CD14-positive monocyte (primary cell): Measurements from ENCODE around the gene SCN4B. TPM values are rescaled to one million over a fixed set of nuclear protein-coding genes. Genes with fewer than 3 reads are reported as not detected.
"Not testable (repeated sequence)": the region's sequence is repeated elsewhere in the genome, so short reads cannot be mapped to it uniquely, and the experiment has no call there.

Experiments used
- DNase-seq, 3 donors: peaks; one replicate each; pipeline ENCODE4 v3.0.0-alpha.2; 2011 to 2022
- H2AFZ ChIP-seq: 2 replicates; pipeline ENCODE4 v1.6.0; 2012; ENCODE audit warnings: mild to moderate bottlenecking, low read depth, low read length, inconsistent platforms; ENCODE audit not compliant: insufficient read depth, poor library complexity, severe bottlenecking
- H3K27ac ChIP-seq, 2 donors: 1 replicate in 1 of 2; 2 replicates in 1 of 2; pipeline ENCODE4 v1.5.1; 2012 to 2013; ENCODE audit warnings: low read length in 2 of 2, control low read depth in 1 of 2, inconsistent platforms in 1 of 2, low read depth in 1 of 2, mild to moderate bottlenecking in 1 of 2
- H3K27me3 ChIP-seq, 2 donors: one replicate each; pipeline versions ENCODE4 v1.6.0 to v1.6.1; 2011 to 2013; ENCODE audit warnings: low read length in 2 of 2; ENCODE audit not compliant: control insufficient read depth in 2 of 2, insufficient read depth in 2 of 2
- H3K36me3 ChIP-seq, 2 donors: replicated peaks in 1 of 2; 1 replicate in 1 of 2; 2 replicates in 1 of 2; pipeline versions ENCODE4 v1.5.1 to v1.6.1; 2012 to 2013; ENCODE audit warnings: low read length in 2 of 2, control low read depth in 1 of 2, inconsistent platforms in 1 of 2, mild to moderate bottlenecking in 1 of 2; ENCODE audit not compliant: insufficient read depth in 2 of 2, control insufficient read depth in 1 of 2
- H3K4me1 ChIP-seq, 2 donors: 1 replicate in 1 of 2; 2 replicates in 1 of 2; pipeline versions ENCODE4 v1.5.1 to v1.6.1; 2012 to 2013; ENCODE audit warnings: low read length in 2 of 2, control low read depth in 1 of 2, inconsistent platforms in 1 of 2, mild to moderate bottlenecking in 1 of 2, moderate library complexity in 1 of 2; ENCODE audit not compliant: insufficient read depth in 2 of 2, control insufficient read depth in 1 of 2
- H3K4me2 ChIP-seq: replicated peaks from 2 replicates; pipeline ENCODE3; 2012; ENCODE audit warnings: low read length, moderate library complexity, mild to moderate bottlenecking; ENCODE audit not compliant: poor library complexity, severe bottlenecking; ENCODE audit errors: extremely low read depth
- H3K4me3 ChIP-seq, 3 experiments: fragments of 200-600 bp in 1 of 3; sonication (generic) in 1 of 3; replicated peaks in 1 of 3; 1 replicate in 2 of 3; 2 replicates in 1 of 3; pipeline ENCODE4 v1.5.1; 2011 to 2013; ENCODE audit warnings: low read length in 3 of 3, mild to moderate bottlenecking in 3 of 3, control low read depth in 2 of 3, low read depth in 2 of 3, inconsistent platforms in 1 of 3, moderate library complexity in 1 of 3
- H3K79me2 ChIP-seq: 2 replicates; pipeline ENCODE4 v1.6.0; 2012; ENCODE audit warnings: mild to moderate bottlenecking, control low read depth, inconsistent platforms, low read length, moderate library complexity; ENCODE audit not compliant: insufficient read depth
- H3K9ac ChIP-seq: 2 replicates; pipeline ENCODE4 v1.6.0; 2017; ENCODE audit warnings: low read length, mild to moderate bottlenecking; ENCODE audit not compliant: insufficient read depth, poor library complexity, severe bottlenecking
- H3K9me3 ChIP-seq, 2 donors: replicated peaks in 1 of 2; 1 replicate in 1 of 2; 2 replicates in 1 of 2; pipeline versions ENCODE4 v1.5.1 to v1.6.1; 2012 to 2013; ENCODE audit warnings: low read length in 2 of 2, control low read depth in 1 of 2; ENCODE audit not compliant: control insufficient read depth in 1 of 2, insufficient read depth in 1 of 2
- H4K20me1 ChIP-seq: 2 replicates; pipeline ENCODE4 v1.6.0; 2012; ENCODE audit warnings: mild to moderate bottlenecking, low read length, control low read depth, moderate library complexity; ENCODE audit not compliant: insufficient read depth
- H3K27ac Mint-ChIP-seq, 7 donors: one replicate each; pipeline ENCODE4 v1.8.0; 2020; ENCODE audit warnings: mild to moderate bottlenecking in 7 of 7, mixed read lengths in 7 of 7, moderate library complexity in 6 of 7, inconsistent platforms in 2 of 7
- H3K27me3 Mint-ChIP-seq, 3 donors: one replicate each; pipeline ENCODE4 v1.8.0; 2021 to 2022; ENCODE audit warnings: low read depth in 3 of 3, mild to moderate bottlenecking in 3 of 3, mixed read lengths in 3 of 3, moderate library complexity in 3 of 3, inconsistent platforms in 1 of 3
- H3K36me3 Mint-ChIP-seq, 2 donors: one replicate each; pipeline ENCODE4 v1.8.0; 2020; ENCODE audit warnings: mixed read lengths in 2 of 2, inconsistent platforms in 1 of 2, mild to moderate bottlenecking in 1 of 2
- H3K4me1 Mint-ChIP-seq: one replicate; pipeline ENCODE4 v1.8.0; 2020; ENCODE audit warnings: mild to moderate bottlenecking, mixed read lengths
- H3K4me3 Mint-ChIP-seq, 2 donors: one replicate each; pipeline ENCODE4 v1.8.0; 2020; ENCODE audit warnings: mild to moderate bottlenecking in 2 of 2, mixed read lengths in 2 of 2, moderate library complexity in 1 of 2
- H3K9me3 Mint-ChIP-seq, 7 donors: one replicate each; pipeline ENCODE4 v1.8.0; 2020 to 2022; ENCODE audit warnings: mixed read lengths in 7 of 7, mild to moderate bottlenecking in 6 of 7, moderate library complexity in 6 of 7, inconsistent platforms in 2 of 7
- CTCF ChIP-seq: fragments of 200-600 bp; IDR thresholded peaks from one replicate; pipeline ENCODE4 v1.8.0; 2022; ENCODE audit warnings: antibody characterized with exemption, mild to moderate bottlenecking
- WGBS: methylation state at CpG from one replicate; pipeline ENCODE4 v1.1.5; 2013; ENCODE audit warnings: missing lambda C conversion rate; ENCODE audit not compliant: insufficient coverage; 5-methylcytosine and 5-hydroxymethylcytosine counted together
- intact Hi-C, 2 donors: fragments of 100-400 bp; cut with micrococcal nuclease; formaldehyde crosslinking; loops; one replicate each; pipeline versions ENCODE4 v1.15.0 to v1.15.1; 2023
- polyA plus RNA-seq, 3 donors: library from polyadenylated mRNA; depleted of rRNA in 1 of 3; unstranded in 2 of 3; stranded (reverse) in 1 of 3; fragments of 300-500 nt in 2 of 3; fragments of >200 nt in 1 of 3; fragmentation: Illumina TruSeq in 2 of 3; gene quantifications; 1 replicate in 2 of 3; 2 replicates in 1 of 3; pipeline ENCODE4 v1.2.3, GENCODE V29; 2012 to 2021

SCN4B gene
- polyA plus RNA-seq, 3 donors = 0.76 TPM; not detected in 2

DNA sequence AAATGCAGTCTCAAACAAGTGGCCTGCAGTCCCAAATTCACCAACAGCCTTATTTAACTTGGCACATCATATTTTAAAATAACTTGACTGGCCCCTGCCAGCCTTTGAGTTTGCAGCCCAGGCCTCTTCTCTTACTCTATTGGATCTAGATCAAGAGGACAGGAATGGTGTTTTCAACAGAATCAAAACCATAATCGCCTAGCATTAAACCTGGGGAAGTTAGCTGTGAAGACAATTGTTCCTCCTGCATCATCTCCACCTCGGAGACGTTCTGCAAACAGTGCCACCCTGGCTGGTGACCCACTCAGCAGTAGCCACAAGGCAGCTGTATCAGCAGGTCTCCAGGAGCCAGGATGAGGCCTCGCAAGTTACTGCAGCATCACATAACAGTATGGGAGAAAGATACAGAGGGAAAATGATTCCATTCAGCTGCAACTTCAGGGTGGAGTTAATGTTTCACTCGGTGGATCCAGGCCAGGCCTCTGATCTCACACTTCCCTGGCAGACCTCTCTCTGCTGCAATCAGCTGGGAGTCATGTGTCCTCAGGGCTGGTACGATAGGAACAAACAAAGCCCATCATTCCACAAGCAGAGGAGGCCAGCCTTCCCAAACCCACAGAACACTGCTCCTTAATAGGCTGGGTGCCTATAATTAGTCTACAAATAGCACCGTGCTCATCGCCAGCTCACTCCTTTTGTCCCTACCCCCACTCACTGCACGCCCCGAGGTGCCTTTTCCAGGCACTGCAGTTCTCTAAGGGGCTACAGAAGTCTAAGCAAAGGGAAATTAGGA lies 42.4 kb upstream of the SCN4B start:
- H3K9ac ChIP-seq = no peak overlapping the region
- peaks cover 5 to 8% of the 10 kb centered on the region in 2 donors for H3K9me3 ChIP-seq
- H3K4me1 ChIP-seq = peaks cover 8 to 12% of the 10 kb centered on the region in 2 donors
- Mint-ChIP-seq H3K4me3 (no peak overlapping the region), H3K9me3 (peaks cover 13 to 30% (median 19%) of the 10 kb centered on the region in 7 donors), H3K27ac (peak overlapping the region in 2 of 7 donors; percentile 66 to 72), H3K27me3 (no peaks in the 10 kb centered on the region), H3K4me1 (peaks cover 18% of the 10 kb centered on the region), H3K36me3 (peaks cover 68 to 81% of the 10 kb centered on the region in 2 donors)
- H3K79me2 ChIP-seq = no peaks in the 10 kb centered on the region
- H3K27ac ChIP-seq = no peak overlapping the region
- intact Hi-C loops = loop anchor here in 1 of 2 donors (5.0 kb wide), 2 partner anchors 97 to 157 kb away; no protein-coding TSS in a partner anchor
- no peaks in the 10 kb centered on the region for H3K27me3 ChIP-seq
- H3K36me3 ChIP-seq = peaks cover 67 to 74% of the 10 kb centered on the region in 2 donors
- 70% methylated on average over 3 of the region's 10 CpGs for WGBS
- H3K4me3 ChIP-seq = no peak overlapping the region
- no peak overlapping the region for H3K4me2 ChIP-seq
- no peak overlapping the region for H2AFZ ChIP-seq
- peaks cover 47% of the 10 kb centered on the region for H4K20me1 ChIP-seq
- TF ChIP-seq CTCF = no peak
- DNase-seq = no peak

- H3K27ac Mint-ChIP-seq = peak overlapping the region in 1 of 7 donors; percentile 63
- TF ChIP-seq CTCF = no peak
- peaks cover 13 to 30% (median 19%) of the 10 kb centered on the region in 7 donors for H3K9me3 Mint-ChIP-seq
- Histone ChIP-seq H3K27ac (no peak overlapping the region), H3K36me3 (peaks cover 60 to 65% of the 10 kb centered on the region in 2 donors), H2AFZ (no peak overlapping the region), H3K4me2 (no peak overlapping the region), H3K9ac (no peak overlapping the region), H3K27me3 (no peaks in the 10 kb centered on the region), H4K20me1 (peaks cover 43% of the 10 kb centered on the region), H3K79me2 (no peaks in the 10 kb centered on the region), H3K4me3 (no peak overlapping the region), H3K4me1 (peaks cover 5 to 8% of the 10 kb centered on the region in 2 donors), H3K9me3 (peaks cover 5 to 8% of the 10 kb centered on the region in 2 donors)
- H3K27me3 Mint-ChIP-seq = no peaks in the 10 kb centered on the region
- DNase-seq = no peak
- intact Hi-C loops = no loop called here
- H3K4me1 Mint-ChIP-seq = peaks cover 11% of the 10 kb centered on the region
- no peak overlapping the region for H3K4me3 Mint-ChIP-seq
- H3K36me3 Mint-ChIP-seq = peaks cover 63 to 77% of the 10 kb centered on the region in 2 donors
- 100% methylated on average over 2 of the region's 6 CpGs for WGBS
These were observed 41.4 kb upstream of the SCN4B start for GRCh38 chr11:118193910-118194566.

DNA sequence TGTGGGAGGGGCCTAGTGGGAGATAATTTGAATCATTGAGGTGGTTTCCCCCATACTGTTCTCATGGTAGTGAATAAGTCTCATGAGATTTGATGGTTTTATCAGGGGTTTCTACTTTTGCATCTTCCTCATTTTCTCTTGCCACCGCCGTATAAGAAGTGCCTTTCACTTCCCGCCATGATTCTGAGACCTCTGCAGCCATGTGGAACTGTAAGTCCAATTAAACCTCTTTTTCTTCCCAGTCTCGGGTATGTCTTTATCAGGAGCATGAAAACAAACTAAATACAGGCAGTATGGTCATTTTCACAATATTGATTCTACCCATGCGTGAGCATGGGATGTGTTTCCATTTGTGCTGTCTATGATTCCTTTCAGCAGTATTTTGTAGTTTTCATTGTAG lies 40.2 kb upstream of the SCN4B start:
- H3K4me3 Mint-ChIP-seq, H3K4me1 Mint-ChIP-seq, H3K27ac Mint-ChIP-seq, intact Hi-C loops, H3K27ac ChIP-seq, DNase-seq, H3K4me2 ChIP-seq, H3K79me2 ChIP-seq, H2AFZ ChIP-seq, H3K27me3 ChIP-seq, H3K9me3 ChIP-seq, H3K4me1 ChIP-seq, H3K4me3 ChIP-seq, H3K9ac ChIP-seq, H3K27me3 Mint-ChIP-seq: not testable (repeated sequence)
- H3K9me3 Mint-ChIP-seq = peaks cover 13 to 30% (median 19%) of the 10 kb centered on the region in 7 donors
- WGBS = 80% methylated on average over 1 of the region's 5 CpGs
- Histone ChIP-seq H3K36me3 (peaks cover 51 to 54% of the 10 kb centered on the region in 2 donors), H4K20me1 (peaks cover 35% of the 10 kb centered on the region)
- H3K36me3 Mint-ChIP-seq = peaks cover 54 to 64% of the 10 kb centered on the region in 2 donors
